ENCODE results near the gene PIEZO1. TPM values are rescaled to one million over a fixed set of nuclear protein-coding genes. Genes with fewer than 3 reads are reported as not detected.

PIEZO1 gene
- total RNA-seq, 1 donor from 2014 or later = 92.7 TPM

GRCh38 chr16:88733630-88734360 lies 51.2 kb downstream of the PIEZO1 start:
- DNase-seq = no peak

- DNase-seq = no peak
These were observed 52.1 kb downstream of the PIEZO1 start for GRCh38 chr16:88732961-88733294.

GRCh38 chr16:88732172-88732960 lies 52.7 kb downstream of the PIEZO1 start:
- peak; percentile 32 for DNase-seq

- no peak for DNase-seq
These were observed 53.3 kb downstream of the PIEZO1 start for GRCh38 chr16:88731699-88732098.

- peak; percentile 90 for DNase-seq
These were observed 54.1 kb downstream of the PIEZO1 start for GRCh38 chr16:88730632-88731607.

- DNase-seq = peak; percentile 82
These were observed 57.1 kb downstream of the PIEZO1 start for GRCh38 chr16:88727871-88728270.

GRCh38 chr16:88726981-88727380 lies 58.0 kb downstream of the PIEZO1 start:
- no peak for DNase-seq

- no peak for DNase-seq
These were observed 58.6 kb downstream of the PIEZO1 start for GRCh38 chr16:88726408-88726749.

GRCh38 chr16:88725609-88726407 lies 59.2 kb downstream of the PIEZO1 start:
- DNase-seq = no peak

GRCh38 chr16:88724855-88725555 lies 60.0 kb downstream of the PIEZO1 start:
- DNase-seq = no peak

GRCh38 chr16:88723911-88724310 lies 61.1 kb downstream of the PIEZO1 start:
- DNase-seq = no peak

GRCh38 chr16:88723507-88723887 lies 61.5 kb downstream of the PIEZO1 start:
- DNase-seq = no peak

- no peak for DNase-seq
These were observed 62.1 kb downstream of the PIEZO1 start for GRCh38 chr16:88722784-88723506.

- DNase-seq = no peak
These were observed 62.9 kb downstream of the PIEZO1 start for GRCh38 chr16:88721815-88722755.

- no peak for DNase-seq
These were observed 63.8 kb downstream of the PIEZO1 start for GRCh38 chr16:88721236-88721635.

GRCh38 chr16:88720396-88720970 lies 64.5 kb downstream of the PIEZO1 start:
- no peak for DNase-seq

GRCh38 chr16:88719933-88720296 lies 65.1 kb downstream of the PIEZO1 start:
- no peak for DNase-seq

GRCh38 chr16:88719267-88719932 lies 65.6 kb downstream of the PIEZO1 start:
- peak; percentile 28 for DNase-seq
